IPS-NIHi7 (cell line): ENCODE data around the gene PPP1R37.

ENCODE experiments used
- DNase-seq: peaks from one replicate; pipeline ENCODE4 v3.0.0; 2012; ENCODE audit warnings: mixed read lengths; ENCODE audit errors: extremely low spot score

PPP1R37 gene

DNA sequence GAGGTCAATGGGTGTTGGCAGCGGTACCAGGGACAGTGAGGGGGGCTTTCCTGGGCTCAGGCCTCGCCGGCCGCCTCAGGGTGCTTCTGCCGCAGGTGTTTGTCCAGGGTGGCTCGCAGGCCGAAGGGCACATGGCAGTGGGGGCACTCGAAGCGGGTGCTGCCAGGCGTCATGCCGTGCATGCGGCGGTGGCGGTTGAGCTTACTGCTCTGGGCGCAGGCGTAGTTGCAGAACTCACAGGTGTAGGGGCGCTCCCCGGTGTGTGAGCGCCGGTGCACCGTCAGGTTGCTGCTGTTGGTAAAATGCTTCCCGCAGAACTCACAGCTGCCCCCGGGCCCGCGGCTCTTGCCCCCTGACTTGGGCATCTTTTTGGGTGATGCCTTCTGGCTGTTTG lies 21.4 kb upstream of the PPP1R37 start:
- no peak for DNase-seq

DNA sequence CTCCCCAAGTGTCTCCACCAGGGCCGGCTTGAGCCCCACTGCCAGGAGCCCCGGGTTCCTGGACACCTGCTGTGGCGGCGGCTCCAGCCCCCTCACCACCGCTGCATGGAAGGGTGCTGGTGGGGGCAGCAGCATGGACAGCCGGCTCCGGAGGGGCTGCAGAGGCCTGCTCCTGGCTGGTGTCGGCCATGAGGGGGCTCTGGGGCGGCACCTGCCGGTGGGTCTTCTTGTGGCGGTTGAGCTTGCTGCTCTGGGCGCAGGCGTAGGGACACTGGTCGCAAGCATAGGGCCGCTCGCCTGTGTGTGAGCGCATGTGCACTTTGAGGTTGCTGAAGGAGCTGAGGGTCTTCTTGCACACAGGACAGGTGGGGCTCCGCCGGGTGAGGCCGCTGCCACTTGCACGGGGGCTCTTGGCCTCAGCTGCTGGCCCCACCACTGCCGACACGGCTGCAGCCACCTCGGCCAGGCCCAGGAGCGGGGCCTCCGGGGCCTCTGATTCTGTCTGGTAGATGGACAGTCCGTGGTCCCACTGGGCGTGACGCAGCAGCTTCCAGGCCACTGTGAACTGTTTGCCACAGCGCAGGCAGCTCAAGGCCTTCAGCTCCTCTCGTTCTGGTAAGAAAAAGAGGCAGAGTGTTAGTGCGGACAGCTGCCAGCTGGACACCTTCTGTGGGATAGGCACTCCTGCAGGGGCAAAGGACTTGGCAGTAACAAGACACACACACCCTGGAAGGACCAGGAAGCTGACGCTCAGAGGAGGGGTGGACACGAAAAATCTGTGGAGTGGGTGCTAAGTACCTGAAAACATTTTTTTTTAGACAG lies 20.8 kb upstream of the PPP1R37 start:
- no peak for DNase-seq

DNA sequence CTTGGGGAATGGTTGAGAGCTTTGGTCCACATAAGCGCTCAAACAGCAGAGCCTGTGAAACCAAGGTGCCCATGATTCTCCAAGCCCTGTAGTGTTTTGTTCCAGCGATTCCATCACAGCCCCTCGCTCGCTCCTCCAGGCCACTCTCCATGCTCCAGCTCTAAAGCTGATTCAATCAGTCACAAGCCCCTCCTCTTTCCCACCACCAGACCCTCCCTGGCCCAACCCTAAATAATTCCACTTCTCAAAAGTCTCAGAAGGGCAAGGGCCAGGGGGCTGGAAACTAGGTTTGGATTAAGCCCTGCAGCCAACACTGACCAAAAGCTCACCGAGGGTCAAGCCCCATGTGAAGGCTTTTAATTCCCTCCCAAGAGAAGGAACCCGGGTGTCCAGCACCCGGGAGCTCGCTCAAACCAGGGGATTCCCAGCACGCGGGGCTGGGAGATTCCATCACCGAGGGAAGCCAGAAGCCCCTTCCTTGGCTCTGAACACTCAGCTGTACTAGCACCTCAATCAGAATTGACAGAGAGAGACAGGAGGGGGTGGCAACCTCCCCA lies 18.2 kb upstream of the PPP1R37 start:
- DNase-seq: no peak

GRCh38 chr19:45075301-45076028 lies 17.5 kb upstream of the PPP1R37 start:
- peak; percentile 72 for DNase-seq

DNA sequence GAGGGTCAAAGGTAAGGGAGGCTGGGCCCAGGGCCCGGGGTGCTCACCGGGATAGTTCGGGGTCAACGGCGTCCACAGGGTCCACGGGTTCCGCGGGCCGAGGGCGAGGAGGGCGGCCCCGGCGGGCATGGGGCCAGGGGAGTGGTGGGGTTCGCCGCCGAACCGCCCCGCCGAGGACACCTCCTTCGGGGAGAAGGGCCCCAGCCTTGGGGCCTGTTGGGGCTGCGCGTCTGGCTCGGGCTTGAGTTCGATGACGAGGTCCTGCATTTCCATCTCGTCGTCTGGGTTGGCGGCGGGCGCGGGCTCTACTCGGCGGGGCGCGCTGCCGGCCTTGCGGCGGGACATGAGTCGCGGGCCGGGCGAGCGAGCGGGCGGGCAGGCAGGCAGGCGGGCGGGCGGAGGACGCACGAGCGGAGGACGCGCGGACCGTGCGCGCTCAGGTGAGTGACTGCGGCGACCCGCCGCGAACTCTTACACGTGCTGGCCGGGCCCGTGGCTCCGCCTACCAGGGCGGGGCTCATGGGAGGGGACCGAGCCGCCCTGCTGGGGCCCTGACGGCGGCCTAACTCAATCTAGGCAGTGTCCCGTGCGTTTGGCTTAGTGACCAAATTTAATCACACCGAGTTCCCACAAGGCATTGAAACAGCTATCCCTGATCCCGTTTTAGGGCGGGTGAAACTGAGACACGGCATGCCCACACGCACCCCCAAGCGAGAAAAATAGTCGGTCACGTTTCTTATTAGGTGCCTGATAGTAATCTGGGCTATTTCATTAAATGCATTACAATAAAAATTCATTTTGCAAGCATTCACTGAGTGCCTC lies 16.7 kb upstream of the PPP1R37 start, which contains the start of gene ZNF296:
Gene ZNF296, minus strand, starts transcription at position 450 of the 822 bp plus-strand sequence. Its CDS starts 105 bp downstream, at position 345.
- DNase-seq: peak; percentile 88

GRCh38 chr19:45076851-45077730 lies 15.9 kb upstream of the PPP1R37 start:
- no peak for DNase-seq

DNA sequence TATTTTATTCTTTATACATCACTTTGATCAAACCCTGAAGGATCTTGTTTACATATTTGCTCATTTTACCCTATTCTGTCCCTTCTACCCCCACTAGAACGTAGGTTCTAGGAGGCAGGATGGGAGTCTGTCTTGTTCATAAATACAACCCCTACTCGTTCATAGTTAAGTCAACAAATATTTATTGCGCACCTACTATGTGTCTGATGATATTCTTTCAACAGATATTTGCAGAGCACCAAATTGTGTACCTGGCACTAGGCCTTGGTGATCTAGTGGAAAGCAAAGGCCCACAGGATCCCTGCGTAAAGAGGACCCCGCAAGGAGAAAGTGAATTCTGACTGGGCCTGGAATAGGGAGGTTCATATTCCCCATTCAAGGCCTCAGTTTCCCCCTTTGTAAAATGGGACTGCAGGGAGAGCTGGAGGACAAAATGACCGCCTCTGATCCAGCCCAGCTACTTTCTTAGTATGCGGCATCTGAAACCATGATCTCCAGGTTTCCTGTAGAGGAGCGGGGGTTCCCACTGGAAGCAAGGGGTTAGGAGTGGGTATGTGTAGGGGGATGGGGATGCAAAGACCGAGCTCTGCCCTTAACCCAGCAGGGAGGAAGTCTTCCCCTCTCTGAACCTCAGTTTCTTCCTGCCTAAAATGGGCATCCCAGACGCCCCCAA lies 14.5 kb upstream of the PPP1R37 start:
- DNase-seq: no peak

GRCh38 chr19:45079063-45079910 lies 13.7 kb upstream of the PPP1R37 start, which contains the start of gene GEMIN7:
TSS of gene GEMIN7 (plus strand) at chr19:45079260. CDS start at chr19:45090115, 10,855 bp downstream.
- peak; percentile 82 for DNase-seq

DNA sequence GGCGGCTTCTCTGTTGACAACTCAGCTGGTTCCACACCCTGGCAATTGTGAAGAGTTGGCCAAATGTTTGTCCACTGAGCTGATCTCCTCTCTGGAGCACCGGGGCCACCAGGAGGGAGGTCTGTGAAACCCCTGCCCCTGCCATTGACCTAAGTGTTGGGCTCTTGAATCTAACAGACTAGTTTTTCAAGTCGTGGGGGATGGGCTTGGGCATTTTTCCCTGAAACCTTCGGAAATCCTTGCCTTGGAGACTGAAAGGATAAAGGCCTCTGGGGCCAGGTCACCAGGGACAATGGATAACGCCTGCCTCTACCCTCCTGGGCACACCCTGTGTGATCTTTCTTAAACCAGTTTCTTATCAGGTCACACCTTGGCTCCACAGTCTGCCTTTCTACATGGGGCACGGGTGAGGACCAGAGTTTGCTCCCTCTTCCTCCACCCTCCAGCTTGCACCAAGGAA lies 13.0 kb upstream of the PPP1R37 start:
- DNase-seq: no peak

GRCh38 chr19:45082170-45082569 lies 10.8 kb upstream of the PPP1R37 start:
- DNase-seq: no peak

- no peak for DNase-seq
Observed at GRCh38 chr19:45086480-45086879, 6.5 kb upstream of the PPP1R37 start.

DNA sequence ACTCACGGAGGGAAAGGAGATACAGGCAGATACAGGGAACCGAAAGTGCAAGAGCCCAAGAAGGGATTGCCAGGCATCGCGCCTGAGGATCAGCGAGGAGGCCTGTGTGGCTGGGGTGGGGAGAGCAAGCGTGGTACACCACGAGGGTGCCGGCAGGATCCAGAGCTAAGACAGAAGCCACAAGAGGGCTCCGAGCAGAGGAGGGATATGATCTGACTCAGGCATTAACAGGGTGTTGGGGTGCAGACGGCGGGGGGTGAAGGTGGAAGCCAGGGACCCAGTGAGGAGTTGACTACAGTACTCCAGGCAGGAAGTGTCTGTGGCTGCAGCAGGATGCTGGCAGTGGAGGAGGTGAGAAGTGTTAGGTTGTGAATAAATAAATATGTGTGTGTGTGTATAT lies 5.4 kb upstream of the PPP1R37 start:
- no peak for DNase-seq

DNA sequence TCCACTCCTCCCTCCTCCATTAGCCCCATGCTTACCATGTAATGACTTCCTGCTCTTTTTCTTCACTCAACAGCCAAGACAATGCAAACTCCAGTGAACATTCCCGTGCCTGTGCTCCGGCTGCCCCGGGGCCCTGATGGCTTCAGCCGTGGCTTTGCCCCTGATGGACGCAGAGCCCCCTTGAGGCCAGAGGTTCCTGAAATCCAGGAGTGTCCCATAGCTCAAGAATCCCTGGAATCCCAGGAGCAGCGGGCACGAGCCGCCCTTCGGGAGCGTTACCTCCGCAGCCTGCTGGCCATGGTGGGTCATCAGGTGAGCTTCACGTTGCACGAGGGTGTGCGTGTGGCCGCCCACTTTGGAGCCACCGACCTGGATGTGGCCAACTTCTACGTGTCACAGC lies 2.9 kb upstream of the PPP1R37 start:
- DNase-seq: no peak

GRCh38 chr19:45090606-45091005 lies 2.4 kb upstream of the PPP1R37 start:
- no peak for DNase-seq

DNA sequence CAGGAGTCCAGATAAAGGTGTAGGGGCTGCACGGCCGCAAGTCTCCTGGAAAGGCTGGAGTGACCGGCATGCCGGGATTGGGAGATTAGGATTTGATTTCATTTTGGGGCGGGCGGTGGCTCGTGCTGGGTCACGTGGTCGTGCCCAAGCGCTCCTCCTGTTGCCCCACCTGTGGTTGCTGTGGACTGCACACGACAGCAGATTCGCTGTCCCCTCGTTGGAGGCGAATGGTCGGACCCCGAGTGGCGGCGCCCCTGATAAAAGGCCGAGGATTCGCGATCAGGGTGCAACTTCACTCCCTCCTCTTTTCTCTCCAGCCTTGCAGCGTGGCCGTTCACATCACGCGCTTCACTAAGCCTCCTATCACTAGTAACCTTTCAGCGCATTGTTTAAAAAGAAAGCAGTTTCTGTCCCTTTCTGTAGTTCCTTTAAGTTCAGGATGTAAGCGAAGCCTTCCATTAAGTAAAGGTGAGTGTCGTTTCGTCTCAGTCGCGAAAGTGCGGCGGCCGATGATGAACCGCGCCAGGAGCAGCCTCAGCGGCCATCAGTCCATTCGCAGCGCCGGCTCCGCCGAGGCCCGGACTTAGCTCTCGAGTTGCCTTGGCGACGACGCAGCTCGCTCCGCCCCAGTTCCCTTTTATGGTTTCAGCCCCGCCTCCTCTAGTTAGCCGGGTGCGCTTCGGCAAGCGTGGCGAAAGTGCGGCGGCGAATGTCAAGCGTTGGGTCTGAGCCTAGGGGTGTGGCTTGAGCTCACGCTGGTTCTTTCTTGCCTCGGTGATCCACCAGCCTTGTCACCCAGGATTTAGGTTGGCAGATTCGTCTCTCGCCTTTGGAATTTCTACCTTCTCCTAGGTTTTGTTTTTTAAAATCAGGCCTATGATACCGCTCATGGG lies 1.7 kb upstream of the PPP1R37 start:
- peak; percentile 94 for DNase-seq

- no peak for DNase-seq
Observed at GRCh38 chr19:45094137-45094536, 1.2 kb downstream of the PPP1R37 start.

DNA sequence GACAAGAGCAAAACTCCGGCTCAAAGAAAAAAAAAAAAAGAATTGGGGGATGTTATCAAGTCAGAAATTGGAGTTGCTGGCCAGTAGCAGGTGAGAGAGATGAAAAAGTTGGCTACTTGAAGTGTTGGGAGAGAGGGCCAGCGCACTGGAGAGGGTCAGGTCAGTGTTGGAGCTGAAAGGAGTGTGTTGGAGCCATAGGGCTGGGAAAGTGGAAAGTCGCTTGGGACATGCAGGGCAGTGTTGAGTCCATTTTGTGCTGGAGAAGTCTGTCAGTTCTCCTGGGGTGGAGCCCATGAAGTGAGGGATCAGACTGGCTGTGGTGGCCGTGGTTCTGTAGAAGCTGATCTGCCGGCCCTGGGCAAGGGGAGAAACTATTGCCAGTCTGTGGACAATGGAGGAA lies 1.7 kb downstream of the PPP1R37 start:
- DNase-seq: no peak
